GM23338 (cell line): ENCODE results near the gene RFX2.

Experiments used
- CTCF ChIP-seq, 2 experiments: fragments of 200-600 bp in 1 of 2; sonication (generic) in 1 of 2; conservative IDR thresholded peaks; 2 replicates each; pipeline versions ENCODE4 v1.5.1 to v1.6.1; 2016 to 2017; ENCODE audit warnings: antibody characterized with exemption in 2 of 2, low read depth in 2 of 2, mild to moderate bottlenecking in 2 of 2, moderate library complexity in 1 of 2
- EZH2 ChIP-seq: fragments of 200-600 bp; sonication (generic); IDR thresholded peaks from one replicate; pipeline ENCODE4 v1.8.0; 2017; ENCODE audit warnings: antibody characterized with exemption, mild to moderate bottlenecking, low read depth; ENCODE audit not compliant: unreplicated experiment
- POLR2AphosphoS5 ChIP-seq: IDR thresholded peaks from 2 replicates; pipeline ENCODE4 v1.6.1; 2016; ENCODE audit warnings: antibody characterized with exemption, low read depth

DNA sequence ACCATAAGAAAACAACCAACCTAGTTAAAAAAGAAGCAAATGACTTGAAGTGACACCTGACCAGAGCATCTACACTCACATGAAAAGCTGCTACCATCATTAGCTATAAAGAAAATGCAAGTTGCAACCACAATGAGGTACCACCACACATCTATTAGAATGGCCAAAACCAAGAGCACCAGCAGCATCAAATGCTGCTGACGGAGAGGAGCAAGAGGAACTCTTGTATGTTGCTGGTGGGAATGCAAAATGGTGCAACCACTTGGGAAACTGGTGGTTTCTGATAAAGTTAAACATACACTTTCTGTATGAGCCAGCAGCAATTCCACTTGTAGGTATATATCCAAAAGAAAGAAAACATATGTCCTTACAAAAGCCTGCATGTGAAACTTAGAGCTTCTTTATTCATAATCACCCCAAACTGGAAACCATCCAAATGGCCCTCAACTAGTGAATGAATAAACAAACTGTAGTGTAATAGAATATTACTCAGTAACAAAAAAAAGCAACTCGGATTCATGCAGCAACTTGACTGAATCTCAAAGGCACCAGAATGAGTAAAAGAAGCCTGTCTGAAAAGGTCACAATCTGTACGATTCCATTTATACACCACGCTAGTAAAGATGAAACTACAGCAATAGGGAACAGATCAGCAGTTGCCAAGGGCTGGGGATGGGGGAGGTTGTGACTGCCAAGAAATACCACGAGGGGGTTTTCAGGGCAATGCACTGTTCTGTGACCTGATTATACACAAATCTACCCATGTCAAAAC is 71.5 kb downstream of the RFX2 start:
- no peak for TF ChIP-seq CTCF (conservative IDR thresholded peaks at IDR 0.05; ENCODE audit: low read depth in 2 of 2)
- TF ChIP-seq EZH2 = no peak
- no peak for TF ChIP-seq POLR2AphosphoS5
